Activated T-helper 1 cell treated with Interleukin-2 at 50 U/mL for 16 hours (primary cell): ENCODE measurements around the gene GRAMD2B.

Experiments
- DNase-seq: peaks from one replicate; pipeline ENCODE4 v3.0.0-alpha.2; 2020; ENCODE audit warnings: low read depth

Gene GRAMD2B

DNA sequence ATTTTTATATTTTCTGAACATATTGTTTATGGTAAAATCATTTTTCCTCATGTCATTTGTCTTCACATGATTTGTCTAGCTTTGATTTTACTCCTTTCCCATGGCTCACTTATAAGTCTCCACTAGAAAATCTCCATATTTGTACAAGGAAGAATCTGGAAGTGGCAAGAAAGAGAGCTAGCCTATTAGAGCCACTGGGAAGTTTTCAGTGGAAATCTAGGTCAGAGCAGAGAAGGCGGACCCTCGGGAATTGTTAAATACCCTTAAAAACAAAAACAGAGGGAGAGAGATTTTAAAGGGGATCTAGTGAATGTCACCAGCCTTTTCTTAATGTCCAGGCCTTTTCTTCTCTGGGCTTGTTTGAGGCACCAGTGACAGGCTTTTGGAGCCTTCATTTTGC is 56.6 kb downstream of the GRAMD2B start:
- no peak for DNase-seq

DNA sequence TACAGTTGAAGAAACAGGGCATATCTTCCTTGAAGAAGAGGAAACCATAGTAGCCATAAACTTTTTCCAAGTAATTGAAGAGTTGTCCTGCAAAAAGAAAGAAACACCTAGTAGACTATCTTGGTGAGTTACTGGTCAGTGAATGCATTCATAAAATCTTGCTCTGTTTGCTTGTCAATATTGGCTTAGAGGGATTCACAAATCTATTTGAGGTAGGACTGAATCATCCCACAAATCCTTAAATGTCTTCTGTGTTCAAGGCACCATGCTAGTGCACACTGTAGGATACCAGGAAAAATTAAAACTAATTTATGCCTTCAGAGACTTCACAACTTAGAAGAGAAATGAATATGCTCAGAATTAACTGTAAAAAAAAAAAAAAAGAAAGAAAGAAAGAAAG is 57.6 kb downstream of the GRAMD2B start:
- no peak for DNase-seq

DNA sequence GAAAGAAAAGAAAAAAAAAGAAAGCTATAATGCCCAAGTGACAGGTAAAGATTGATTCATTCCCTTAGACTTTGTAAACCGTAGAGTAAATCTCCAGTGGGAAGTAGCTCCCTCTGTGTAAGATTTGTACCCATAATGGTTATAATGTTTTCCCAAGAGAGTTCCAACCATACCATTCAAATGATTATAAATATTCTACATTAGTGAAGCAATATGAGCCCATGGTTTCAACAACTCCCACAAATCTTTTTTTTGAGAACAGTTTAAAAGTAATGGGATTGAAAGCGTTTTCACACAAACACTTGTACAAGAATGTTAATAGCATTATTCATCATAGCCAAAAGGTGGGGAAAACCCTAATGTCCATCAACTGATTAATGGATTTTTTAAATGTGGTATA is 58.0 kb downstream of the GRAMD2B start:
- DNase-seq: no peak

DNA sequence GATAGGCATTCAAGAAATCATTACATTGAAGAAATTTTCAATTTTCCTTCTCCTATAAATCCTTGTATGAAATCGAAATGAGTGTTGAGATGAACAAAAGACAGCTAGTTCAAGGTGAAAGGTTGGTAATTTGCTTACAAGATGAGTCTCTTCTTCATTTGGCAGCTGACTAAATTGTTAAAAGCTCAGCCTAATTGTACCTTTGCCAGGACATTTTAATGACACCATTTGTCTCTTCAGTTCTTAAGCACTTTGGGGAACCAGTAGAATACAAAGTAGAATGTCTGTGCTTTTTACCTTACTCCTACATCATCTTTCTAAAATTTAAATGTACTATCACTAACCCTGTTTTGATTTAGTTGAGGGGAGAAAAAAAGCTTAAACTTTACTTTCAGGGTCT is 59.4 kb downstream of the GRAMD2B start:
- DNase-seq: no peak

DNA sequence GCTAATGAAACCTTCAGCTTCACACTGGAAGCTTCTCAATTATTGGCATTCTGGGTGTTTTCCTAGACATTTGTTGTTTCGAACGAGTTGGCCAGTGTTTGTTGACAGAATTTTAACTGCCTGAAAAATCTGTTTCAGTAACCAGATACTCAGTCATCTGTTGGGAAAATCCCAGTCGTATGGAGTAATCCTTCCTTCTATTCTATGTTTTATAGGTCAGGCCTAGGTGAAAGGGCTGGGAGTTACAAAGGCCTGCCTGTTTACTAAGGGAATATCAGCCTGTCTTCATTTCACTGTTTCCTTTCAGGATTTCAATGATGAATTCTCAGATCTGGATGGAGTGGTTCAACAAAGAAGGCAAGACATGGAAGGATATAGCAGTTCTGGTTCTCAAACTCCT is 59.9 kb downstream of the GRAMD2B start:
- no peak for DNase-seq

DNA sequence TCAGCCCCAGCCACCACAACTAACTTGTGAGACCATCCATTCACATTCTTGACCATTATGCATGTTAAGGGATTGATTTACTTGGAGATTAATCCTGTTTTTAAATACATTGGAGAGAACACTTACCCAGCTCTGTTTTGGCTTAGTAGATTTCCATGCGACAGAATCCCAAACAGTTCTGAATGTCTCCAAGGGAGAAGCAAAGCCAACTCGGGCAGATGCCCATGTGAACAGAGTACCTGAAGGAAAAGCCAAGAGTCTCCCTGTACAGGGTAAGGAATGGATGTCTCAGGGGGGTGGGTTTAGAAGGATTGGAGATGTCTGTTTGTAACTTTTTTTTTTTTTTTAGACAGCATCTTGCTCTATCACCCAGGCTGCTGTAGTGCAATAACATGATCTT is 61.0 kb downstream of the GRAMD2B start:
- no peak for DNase-seq

DNA sequence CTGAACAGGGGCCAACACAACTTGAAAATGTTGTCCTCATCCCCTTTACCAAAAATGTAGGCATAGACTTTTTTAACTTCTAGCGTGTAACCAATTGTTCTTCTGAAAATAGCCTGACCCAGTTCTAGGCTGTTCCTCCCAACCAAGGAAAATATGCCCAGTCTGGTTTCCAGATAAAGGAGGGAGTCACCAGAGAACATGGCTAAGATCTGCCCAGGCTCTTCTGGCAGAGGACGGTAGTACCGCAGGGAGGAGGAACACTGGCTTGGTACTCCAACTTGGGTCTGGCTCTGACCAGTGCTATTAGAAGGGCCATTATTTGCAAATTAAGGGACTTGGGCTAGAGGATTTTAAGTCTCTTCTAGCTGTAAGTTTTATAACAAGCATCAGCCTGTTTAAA is 63.1 kb downstream of the GRAMD2B start:
- no peak for DNase-seq

DNA sequence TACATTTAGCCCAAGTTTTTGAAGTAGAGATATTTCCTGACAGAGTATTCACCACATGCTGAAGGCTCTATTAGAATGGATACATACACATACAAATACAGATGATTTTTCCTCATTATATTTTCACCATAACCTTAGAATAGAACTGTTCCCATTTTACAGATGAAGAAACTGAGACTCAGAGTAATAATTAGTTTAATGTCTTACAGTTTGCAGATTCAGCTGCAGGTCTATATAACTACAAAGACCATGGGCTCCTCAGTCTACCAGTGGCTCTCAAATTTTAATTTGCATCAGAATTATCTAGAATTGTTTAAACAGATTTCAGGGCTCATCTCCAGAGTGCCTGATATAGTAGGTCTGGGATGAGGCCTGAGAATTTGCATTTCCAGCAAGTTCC is 64.4 kb downstream of the GRAMD2B start:
- no peak for DNase-seq

DNA sequence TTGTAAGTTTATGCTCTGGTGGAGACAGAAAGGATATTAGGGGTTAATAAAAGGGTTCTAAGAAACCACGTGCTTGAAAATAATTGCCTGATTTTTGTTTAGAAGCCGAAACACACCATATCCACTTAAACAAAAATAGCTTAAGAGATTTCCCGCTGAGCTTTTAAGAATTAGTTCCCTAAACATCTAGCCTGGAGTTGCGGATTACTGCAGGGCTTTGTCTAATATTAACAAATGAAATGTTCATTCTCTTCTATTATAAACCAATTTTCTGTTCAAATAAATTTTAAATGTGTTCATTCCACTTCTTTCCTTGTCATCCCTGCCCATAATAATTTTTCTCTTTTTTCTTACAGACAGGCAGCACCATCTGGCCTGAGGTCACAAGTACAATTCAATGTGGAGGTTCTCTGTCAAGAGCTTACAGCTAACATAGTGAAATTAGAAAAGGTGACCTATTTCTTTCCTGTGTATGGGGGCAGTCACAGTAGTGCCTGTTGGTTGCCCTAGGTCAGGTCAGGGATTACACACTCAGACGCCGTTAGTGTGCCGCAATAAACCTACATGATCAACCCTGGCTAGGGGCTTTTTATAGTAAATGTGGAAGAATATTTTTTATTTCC is 65.3 kb downstream of the GRAMD2B start:
- no peak for DNase-seq

DNA sequence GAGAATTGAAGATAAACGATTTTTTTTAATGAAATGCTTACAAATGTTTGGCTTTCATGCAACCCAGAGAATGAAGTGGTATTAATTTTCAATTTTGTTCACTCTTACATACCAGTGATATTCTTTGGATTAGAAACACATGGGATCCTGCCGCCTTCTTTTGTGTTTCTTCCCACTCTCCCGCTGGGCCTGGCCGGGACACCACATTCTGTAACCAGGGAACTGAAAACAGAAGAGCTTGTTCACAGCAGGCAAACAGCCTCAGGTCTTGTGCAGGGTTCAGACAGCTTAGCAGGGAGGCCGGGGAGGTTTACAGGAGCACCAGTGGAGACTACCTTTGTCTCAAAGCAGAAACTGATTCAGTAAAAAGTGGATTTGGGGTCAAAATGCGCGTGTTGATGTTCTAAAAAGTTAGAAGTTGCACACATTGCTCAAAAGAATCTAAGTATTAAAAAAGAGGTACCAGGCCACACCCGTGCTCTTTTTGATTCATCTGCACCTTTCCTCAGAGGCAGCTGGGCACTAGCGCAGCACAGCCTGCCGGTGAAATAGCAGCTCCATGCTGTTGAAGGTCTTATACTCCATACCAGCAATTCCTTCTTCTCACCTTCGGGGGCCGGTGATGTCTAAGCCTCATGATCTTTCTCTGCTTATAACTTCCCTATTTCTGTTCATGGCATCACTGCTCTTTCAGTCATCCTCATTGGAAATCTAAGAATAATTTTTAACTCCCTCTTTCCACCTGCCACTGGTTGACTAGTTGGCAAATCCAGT is 67.1 kb downstream of the GRAMD2B start:
- no peak for DNase-seq

DNA sequence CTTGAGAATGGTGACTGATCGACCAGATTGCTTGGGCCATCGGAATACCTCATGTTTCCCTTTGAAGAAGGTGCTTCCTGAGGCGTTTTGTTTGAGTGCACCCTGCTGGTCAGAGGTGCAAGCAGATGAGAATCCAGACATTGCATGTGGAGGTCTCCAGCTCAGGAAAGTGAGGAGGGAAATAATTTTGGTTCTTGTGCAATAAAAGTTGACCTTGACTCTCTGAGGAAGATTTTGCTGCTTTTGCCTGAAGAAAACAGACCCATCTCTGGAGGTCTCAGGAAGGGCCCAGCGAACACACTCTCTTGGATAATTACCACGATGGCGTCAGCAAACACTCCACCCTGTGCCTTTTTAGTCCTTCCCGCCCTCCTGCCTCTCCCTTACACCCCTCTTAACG is 69.7 kb downstream of the GRAMD2B start:
- no peak for DNase-seq

DNA sequence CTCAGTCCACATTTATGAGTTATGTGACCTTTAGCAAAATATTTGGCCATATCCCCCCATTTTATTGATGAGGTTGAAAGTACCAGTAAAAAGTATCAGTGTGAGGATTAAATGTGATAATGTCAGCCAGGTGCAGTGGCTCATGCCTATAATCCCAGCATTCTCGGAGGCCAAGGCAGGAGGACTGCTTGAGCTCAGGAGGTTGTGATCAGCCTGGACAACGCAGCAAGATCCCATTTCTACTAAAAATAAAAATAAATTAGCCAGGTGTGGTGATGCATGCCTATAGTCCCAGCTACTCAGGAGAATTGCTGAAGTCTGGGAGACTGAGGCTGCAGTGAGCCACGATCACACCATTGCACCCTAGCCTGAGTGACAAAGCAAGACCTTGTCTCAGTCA is 71.2 kb downstream of the GRAMD2B start:
- DNase-seq: no peak

DNA sequence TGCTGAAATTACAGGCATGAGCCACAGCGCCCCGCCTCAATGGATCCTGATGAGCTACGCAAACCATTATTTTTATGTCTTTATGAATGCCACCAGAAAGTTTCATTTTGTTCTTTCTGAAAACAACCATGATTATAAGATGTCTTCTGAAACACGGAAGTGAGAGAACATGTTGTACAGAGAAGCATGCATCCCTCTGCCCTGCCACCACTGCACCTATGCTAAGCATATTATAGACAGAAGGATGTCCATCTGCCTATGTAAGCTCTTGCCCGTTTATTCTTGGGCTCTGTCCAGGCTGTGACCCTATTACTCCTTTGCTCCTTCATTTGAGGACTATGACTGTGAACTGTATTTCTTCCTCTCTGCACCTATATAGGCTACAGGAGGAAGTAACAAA is 74.3 kb downstream of the GRAMD2B start:
- no peak for DNase-seq

DNA sequence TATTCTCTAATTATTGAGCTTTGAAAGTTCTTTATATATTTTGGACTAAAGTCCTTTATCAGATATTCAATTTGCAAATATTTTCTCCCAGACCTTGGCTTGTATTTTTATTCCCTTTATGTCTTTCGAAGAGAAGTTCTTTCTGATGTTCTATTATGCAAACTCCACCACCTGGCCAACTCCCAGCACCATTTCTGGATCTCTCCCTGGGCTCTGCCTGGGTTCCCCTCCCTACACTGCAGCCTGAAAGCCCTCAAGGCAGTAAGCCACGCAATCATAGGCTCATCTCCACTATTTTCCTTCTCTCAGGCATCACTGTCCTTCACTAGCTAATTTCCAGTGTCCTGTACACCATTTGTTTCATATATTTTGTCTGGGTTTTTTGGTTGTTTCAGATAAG is 76.1 kb downstream of the GRAMD2B start:
- no peak for DNase-seq

DNA sequence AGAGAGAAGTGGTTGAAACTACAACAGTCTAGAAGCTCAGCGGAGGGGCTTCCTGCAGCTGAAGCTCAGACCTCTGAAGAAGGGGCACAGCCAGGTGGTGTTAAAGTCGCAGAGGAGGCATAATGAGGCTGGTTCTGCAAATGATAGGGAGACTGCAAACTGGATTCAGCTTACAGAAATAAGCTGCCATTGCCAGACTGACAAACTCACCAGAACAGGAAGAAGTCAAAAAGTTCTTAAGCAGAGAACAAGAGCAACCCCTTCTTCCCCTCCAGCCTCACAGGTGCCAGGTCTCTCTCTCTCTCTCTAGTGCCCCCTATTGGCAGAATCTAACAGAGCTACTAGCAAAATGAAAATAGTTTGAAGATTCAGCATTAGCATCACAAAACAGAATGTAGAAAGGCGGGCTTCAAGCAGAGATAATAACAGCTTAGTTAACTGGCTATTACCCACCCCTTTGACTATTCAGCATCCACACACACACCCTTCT is 76.7 kb downstream of the GRAMD2B start:
- no peak for DNase-seq

DNA sequence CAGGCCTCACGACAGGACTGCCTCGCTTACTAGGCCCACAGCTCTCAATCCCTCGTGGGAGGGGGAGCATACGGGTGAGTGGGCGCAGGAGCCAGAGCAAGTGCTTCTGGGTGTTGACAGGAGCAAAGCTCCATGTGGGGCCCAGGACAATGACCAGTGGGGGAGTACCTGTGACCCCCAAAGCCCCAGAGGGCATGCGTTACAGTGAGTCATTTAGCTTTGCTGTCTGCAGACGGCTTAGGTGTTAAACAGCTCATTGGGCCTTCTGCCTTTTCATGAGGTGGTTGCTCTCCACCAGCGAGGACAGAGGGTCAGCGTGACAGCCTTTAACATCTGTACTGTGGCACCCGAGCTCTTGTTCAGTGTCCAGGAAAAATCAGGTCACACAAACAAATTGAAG is 78.2 kb downstream of the GRAMD2B start:
- no peak for DNase-seq

DNA sequence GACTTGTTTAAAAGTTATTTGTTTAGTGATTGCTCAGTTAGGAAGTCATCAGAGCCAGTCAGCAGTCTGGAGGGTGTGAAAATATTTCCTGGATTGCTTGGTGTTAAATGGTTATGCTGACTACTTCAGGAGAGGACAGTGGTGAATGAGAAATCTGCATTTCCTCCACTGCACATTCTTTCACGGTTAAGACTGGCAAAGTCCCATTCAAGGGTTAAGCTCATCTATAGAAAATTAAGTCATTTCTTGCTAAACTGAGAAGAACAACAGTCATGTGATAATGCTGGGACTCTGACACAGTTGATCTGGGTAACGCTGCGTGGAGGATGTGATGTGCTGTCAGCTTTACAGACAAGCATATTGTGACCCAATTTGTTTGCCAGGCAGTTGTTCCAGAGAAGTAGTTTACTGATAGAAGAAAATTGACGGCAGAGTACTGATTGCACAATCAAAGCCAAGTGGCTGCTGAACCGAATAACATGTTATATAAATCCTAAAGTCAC is 80.4 kb downstream of the GRAMD2B start:
- DNase-seq: no peak

DNA sequence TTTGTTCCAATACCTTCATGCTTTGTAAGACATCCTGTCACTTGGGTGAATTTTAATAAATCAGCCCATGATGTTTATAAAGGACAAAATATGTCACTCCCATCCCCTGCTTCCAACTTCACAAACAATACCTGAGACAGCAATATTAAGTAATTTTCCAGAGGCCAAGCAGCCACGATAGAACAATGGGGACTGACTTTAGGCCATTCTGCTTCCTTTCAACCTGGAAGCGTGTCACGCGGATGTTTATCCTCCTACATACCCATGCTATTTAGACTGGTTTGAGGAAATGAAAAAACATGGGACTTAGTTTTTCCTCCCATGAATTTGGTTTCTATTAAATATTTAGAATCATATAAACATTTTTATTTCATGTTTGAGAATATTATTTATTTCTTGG is 82.9 kb downstream of the GRAMD2B start:
- DNase-seq: no peak

DNA sequence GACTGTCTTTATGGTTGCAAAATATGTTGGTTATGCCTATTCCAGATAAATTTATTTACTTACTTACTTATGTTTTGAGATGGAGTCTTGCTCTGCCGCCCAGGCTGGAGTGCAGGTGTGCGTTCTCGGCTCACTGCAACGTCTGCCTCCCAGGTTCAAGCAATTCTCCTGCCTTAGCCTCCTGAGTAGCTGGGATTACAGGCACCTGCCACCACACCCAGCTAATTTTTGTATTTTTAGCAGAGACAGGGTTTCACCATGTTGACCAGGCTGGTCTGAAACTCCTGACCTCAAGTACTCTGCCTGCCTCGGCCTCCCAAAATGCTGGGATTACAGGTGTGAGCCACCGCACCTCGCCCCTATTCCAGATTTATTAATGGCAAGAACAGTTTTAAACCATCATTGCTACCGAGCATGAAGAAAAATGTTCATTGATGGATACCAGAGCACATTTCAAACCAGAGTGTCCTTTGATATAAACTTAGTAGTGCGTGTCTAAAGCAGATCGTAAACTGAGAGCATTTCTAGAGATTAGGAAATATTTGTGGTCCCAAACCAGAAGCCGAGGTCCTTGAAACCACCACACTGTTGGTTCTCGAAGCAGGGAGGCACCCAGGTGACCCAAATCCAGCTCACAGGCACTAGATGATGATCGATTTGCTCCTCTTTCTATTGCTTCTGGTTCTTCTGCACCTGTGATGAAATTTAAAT is 85.2 kb downstream of the GRAMD2B start:
- DNase-seq: no peak

DNA sequence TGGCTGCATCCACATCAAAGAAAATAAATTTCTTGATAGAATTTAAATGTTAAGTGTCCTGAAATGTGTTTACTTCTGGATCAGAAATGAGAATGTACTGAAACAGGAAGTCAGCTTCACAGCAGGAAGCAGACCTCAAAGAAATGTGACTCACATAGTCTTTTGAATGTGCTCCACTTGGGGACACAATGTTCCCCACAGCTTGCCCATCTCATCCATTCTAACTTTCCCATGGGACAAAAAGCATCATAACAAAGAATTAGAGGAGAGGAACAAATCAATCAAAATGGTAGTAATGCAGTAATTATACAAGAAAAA is 85.7 kb downstream of the GRAMD2B start:
- no peak for DNase-seq

DNA sequence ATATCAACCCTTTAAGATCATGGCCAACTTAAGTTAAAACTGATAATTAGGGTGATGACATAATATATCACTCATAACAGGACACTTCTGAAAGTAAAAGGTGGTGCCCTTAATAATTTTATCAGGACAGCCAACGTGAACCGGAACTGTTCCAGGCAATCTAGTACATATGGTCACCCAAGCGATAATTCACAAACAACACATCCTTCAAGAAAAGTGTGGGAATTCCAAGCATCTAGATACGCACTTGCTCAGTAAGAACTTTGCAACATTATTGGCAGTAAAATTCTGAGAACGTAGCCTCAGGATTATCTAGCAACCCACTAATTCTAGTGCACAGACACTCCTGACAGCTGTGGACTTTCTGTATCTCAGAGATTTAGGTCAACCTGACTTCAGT is 86.1 kb downstream of the GRAMD2B start:
- no peak for DNase-seq

DNA sequence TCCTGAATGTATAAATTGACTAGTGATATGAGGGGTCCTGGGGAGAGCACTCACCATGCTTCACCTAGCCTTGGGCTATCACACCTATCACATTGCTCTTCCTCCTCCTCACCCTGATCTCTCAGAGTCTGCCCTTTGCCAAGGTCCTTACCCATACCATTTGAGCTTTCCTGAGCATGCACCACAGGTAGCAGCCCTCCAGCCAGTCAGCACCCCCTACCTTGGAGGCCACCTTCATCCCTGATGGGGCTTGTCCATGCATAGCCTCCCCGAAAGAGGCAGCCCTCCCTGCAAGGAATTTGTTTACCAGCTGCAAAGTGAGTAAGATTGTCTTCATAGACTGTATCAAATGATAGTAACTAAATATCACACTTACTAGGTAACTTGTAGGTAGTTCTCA is 88.8 kb downstream of the GRAMD2B start:
- no peak for DNase-seq

DNA sequence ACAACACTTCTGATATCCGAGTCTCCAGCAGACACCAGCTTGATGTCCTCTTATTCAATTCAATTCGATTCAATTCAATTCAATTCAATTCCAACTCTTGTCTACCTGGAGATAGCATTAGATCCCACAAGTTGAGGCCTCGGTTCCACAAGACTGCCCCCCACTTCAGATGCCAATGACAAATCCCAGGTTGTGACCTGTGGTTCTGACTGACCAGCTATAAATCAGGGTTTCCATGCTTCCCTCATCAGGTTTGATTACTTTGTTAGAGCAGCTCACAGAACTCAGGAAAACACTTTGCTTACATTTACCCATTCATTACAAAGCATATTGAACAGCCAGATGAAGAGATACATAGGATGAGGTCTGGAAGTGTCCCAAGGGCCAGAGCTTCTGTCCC is 89.2 kb downstream of the GRAMD2B start:
- DNase-seq: no peak
